ENCODE results near the gene RBBP8NL.

The RBBP8NL gene

DNA sequence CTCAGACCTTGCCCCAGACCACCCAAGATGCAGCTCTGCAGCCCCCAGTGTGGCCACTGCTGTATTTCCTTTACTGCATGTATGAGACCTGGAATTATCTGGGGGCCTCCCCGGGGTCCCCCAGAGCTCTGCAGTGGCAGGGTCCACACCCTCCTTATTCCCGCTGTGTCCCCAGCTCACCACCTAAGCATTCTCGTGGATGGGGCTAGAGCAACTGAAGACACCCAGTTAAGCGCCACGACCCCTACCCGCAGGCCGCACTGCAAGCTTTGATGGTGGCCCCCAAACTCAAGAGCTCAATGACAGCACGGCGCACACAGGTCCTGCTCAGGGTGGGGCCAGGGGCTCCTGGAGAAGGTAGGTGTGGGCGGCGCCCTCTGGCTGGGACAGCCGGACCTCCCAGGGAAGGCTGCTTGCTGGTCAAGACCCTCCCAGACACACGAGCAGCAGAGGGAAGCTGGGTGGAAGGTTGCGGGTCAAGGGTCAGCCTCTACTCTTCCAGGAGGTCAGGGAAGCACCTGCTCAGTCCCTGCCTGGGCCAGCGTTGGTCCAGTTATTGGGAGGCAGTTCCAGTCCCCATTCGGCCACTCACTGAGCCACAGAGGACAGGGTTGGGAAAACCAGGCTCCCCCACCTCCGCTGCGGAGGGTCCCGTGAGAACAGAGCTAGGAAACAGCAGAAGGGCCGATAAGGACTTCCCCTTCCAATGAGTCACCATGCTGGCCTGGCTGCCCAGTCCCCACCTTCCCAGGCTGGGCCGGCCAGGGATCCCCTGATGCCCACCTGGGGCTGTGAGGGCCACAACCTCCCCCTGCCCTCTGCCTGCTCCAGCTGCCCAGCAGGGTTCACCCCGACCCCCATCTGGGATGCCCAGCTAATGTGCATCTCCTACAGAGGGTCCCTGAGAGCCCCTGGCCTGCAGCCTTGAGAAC, 63.2 kb downstream of the RBBP8NL start:
- Histone ChIP-seq H3K36me3 (replicated peaks; ENCODE audit: insufficient read depth, low read length) (no peaks in the 10 kb centered on the region), H3K27ac (ENCODE audit: low read length) (no peak overlapping the region), H3K4me2 (ENCODE audit: low read depth, low read length) (no peak overlapping the region), H3F3A (ENCODE audit: insufficient read depth, low read length) (peaks cover 4% of the 10 kb centered on the region; the same call in 1 of the 2 replicates), H3K4me3 (ENCODE audit: low read length) (no peak overlapping the region), H3K9me2 (replicated peaks; ENCODE audit: insufficient read depth, low read length) (no peaks in the 10 kb centered on the region), H3K9ac (ENCODE audit: low read length) (no peak overlapping the region), H2AFZ (ENCODE audit: low read length) (no peak overlapping the region), H3K27me3 (replicated peaks; ENCODE audit: insufficient read depth, low read length) (no peaks in the 10 kb centered on the region), H3K9me3 (replicated peaks; ENCODE audit: insufficient read depth, low read length) (no peaks in the 10 kb centered on the region), H3K79me2 (ENCODE audit: low read length) (peaks cover 50% of the 10 kb centered on the region), H3K4me1 (ENCODE audit: low read length) (peaks cover 13% of the 10 kb centered on the region), H4K20me1 (ENCODE audit: insufficient read depth, low read length) (no peaks in the 10 kb centered on the region)
- TF ChIP-seq CTCF (IDR thresholded peaks at IDR 0.05; ENCODE audit: low read length): no peak
- no peak for TF ChIP-seq EZH2 (optimal IDR thresholded peaks at IDR 0.05; ENCODE audit: low read depth, low read length)
- TF ChIP-seq EZH2phosphoT487 (IDR thresholded peaks at IDR 0.05; ENCODE audit: low read length): no peak
- no peak for DNase-seq

DNA sequence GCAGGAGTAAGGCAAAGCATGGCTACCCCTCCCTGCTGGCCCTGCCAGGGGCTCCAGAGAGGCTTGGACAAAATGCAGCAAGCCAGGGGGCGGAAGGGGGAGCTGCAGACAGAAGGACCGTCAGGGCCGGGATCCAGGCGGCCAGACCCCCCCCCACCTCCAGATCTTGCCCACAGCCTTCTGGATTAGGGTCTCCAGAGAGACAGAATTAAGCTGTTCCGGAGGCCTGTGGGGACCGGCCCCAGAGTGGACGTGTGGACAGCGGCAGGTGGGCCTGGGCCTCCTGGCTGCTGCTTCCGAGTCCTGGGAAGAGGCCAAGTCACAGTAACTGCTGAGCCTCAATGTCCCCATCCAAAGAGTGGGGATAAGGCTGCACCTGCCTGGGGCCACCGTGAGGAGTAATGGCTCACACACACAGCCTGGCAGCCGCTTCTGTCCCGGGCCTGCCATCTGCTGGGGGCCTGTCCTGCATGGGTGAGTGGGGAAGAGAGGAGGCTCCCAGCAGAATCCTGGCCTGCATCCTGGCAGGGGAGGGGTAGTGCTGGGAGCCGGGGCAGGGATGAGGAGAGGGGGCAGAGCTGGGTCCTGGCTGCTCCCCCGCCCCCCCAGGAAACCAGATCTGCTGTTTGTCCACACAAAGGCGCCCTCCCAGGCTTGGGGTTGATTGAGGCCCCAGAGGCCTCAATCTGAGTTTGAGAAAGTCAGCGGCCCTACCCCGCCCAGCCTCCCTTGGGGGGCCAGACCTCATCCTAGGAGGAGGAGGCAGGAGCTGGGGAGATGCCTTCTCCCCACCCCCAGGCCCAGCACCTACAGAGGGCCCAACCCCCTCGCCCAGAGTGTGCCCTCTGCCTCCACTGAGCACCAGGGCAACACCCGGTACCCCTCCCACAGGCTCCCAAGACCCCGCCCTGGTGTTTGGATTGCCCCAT, 64.1 kb downstream of the RBBP8NL start:
- H3K9me3 ChIP-seq (replicated peaks; ENCODE audit: insufficient read depth, low read length): no peaks in the 10 kb centered on the region
- H3F3A ChIP-seq (ENCODE audit: insufficient read depth, low read length): peaks cover 4% of the 10 kb centered on the region; the same call in 1 of the 2 replicates
- no peak overlapping the region for H2AFZ ChIP-seq (ENCODE audit: low read length)
- H3K27ac ChIP-seq (ENCODE audit: low read length): no peak overlapping the region
- no peaks in the 10 kb centered on the region for H3K27me3 ChIP-seq (replicated peaks; ENCODE audit: insufficient read depth, low read length)
- TF ChIP-seq EZH2phosphoT487 (IDR thresholded peaks at IDR 0.05; ENCODE audit: low read length): no peak
- TF ChIP-seq EZH2 (optimal IDR thresholded peaks at IDR 0.05; ENCODE audit: low read depth, low read length): no peak
- no peak for TF ChIP-seq CTCF (IDR thresholded peaks at IDR 0.05; ENCODE audit: low read length)
- H3K9ac ChIP-seq (ENCODE audit: low read length): no peak overlapping the region
- H3K36me3 ChIP-seq (replicated peaks; ENCODE audit: insufficient read depth, low read length): no peaks in the 10 kb centered on the region
- no peak overlapping the region for H3K4me2 ChIP-seq (ENCODE audit: low read depth, low read length)
- H3K79me2 ChIP-seq (ENCODE audit: low read length): peaks cover 58% of the 10 kb centered on the region
- no peaks in the 10 kb centered on the region for H3K9me2 ChIP-seq (replicated peaks; ENCODE audit: insufficient read depth, low read length)
- no peak for DNase-seq
- no peak overlapping the region for H3K4me3 ChIP-seq (ENCODE audit: low read length)
- H4K20me1 ChIP-seq (ENCODE audit: insufficient read depth, low read length): no peaks in the 10 kb centered on the region
- peaks cover 9% of the 10 kb centered on the region for H3K4me1 ChIP-seq (ENCODE audit: low read length)

GRCh38 chr20:62362590-62362940, 64.8 kb downstream of the RBBP8NL start:
- Histone ChIP-seq H3K4me3 (ENCODE audit: low read length) (no peak overlapping the region), H3K27ac (ENCODE audit: low read length) (no peak overlapping the region), H3K9ac (ENCODE audit: low read length) (no peak overlapping the region), H3K9me2 (replicated peaks; ENCODE audit: insufficient read depth, low read length) (no peaks in the 10 kb centered on the region), H3F3A (ENCODE audit: insufficient read depth, low read length) (peaks cover 4% of the 10 kb centered on the region; the same call in 1 of the 2 replicates), H3K36me3 (replicated peaks; ENCODE audit: insufficient read depth, low read length) (no peaks in the 10 kb centered on the region), H3K27me3 (replicated peaks; ENCODE audit: insufficient read depth, low read length) (no peaks in the 10 kb centered on the region), H3K9me3 (replicated peaks; ENCODE audit: insufficient read depth, low read length) (no peaks in the 10 kb centered on the region), H3K79me2 (ENCODE audit: low read length) (peaks cover 63% of the 10 kb centered on the region), H3K4me1 (ENCODE audit: low read length) (peaks cover 5% of the 10 kb centered on the region), H3K4me2 (ENCODE audit: low read depth, low read length) (no peak overlapping the region), H2AFZ (ENCODE audit: low read length) (no peak overlapping the region), H4K20me1 (ENCODE audit: insufficient read depth, low read length) (no peaks in the 10 kb centered on the region)
- DNase-seq: no peak
- TF ChIP-seq CTCF (IDR thresholded peaks at IDR 0.05; ENCODE audit: low read length) (no peak), EZH2 (optimal IDR thresholded peaks at IDR 0.05; ENCODE audit: low read depth, low read length) (no peak), EZH2phosphoT487 (IDR thresholded peaks at IDR 0.05; ENCODE audit: low read length) (no peak)
